Uterus (tissue), 2 donors: ENCODE results near the gene ATP5PD.

Experiments used
- CTCF ChIP-seq, 4 experiments: fragments of 200-600 bp in 2 of 4; fragments of 450-650 bp in 2 of 4; sonication (generic) in 2 of 4; IDR thresholded peaks; one replicate each; pipeline ENCODE4 v1.5.1; 2016 to 2019; ENCODE audit warnings: antibody characterized with exemption in 4 of 4, mild to moderate bottlenecking in 2 of 4, moderate library complexity in 1 of 4
- POLR2A ChIP-seq, 2 donors: fragments of 450-650 bp; IDR thresholded peaks; one replicate each; pipeline ENCODE4 v1.6.1; 2016; ENCODE audit warnings: antibody characterized with exemption in 2 of 2, mild to moderate bottlenecking in 1 of 2, moderate library complexity in 1 of 2

GRCh38 chr17:75077072-75077495 lies 30.3 kb upstream of the ATP5PD start:
- TF ChIP-seq CTCF (IDR thresholded peaks at IDR 0.05) (no peak), POLR2A (IDR thresholded peaks at IDR 0.05) (no peak)
